WTC11 (cell line): ENCODE data around the gene TCN1. TPM values are rescaled to one million over a fixed set of nuclear protein-coding genes. Genes with fewer than 3 reads are reported as not detected.

Source experiments
- ATAC-seq: fragments of 200-7000 bp; cut with Tn5 transposase; 2 replicates; pipeline ENCODE4 v1.10.0; 2021; ENCODE audit warnings: mild to moderate bottlenecking, moderate library complexity
- CTCF ChIA-PET: fragments of 300-600 bp; sonication (Branson Sonifier 250); formaldehyde crosslinking; loops from one replicate; lab custom pipeline; 2021; ENCODE audit warnings: antibody characterized with exemption; lab: Charles Lee
- POLR2A ChIA-PET: fragments of 350-600 bp; sonication (Branson Sonifier 250); formaldehyde crosslinking; loops from one replicate; lab custom pipeline; 2021; ENCODE audit warnings: antibody characterized with exemption; lab: Charles Lee
- DNase-seq: peaks from one replicate; pipeline ENCODE4 v3.0.0; 2021; ENCODE audit warnings: low spot score
- H3K27ac Mint-ChIP-seq: 2 replicates; pipeline ENCODE4 v1.8.0; 2021; ENCODE audit warnings: mixed read lengths
- H3K27me3 Mint-ChIP-seq: 2 replicates; pipeline ENCODE4 v1.8.0; 2021; ENCODE audit warnings: low read depth, mild to moderate bottlenecking, moderate library complexity, mixed read lengths
- H3K36me3 Mint-ChIP-seq: 2 replicates; pipeline ENCODE4 v1.8.0; 2021; ENCODE audit warnings: mixed read lengths
- H3K4me1 Mint-ChIP-seq: 2 replicates; pipeline ENCODE4 v1.8.0; 2022; ENCODE audit warnings: mixed read lengths
- H3K4me3 Mint-ChIP-seq: 2 replicates; pipeline ENCODE4 v1.8.0; 2021; ENCODE audit warnings: mild to moderate bottlenecking, moderate library complexity, mixed read lengths
- H3K9me3 Mint-ChIP-seq: 2 replicates; pipeline ENCODE4 v1.8.0; 2021; ENCODE audit warnings: mixed read lengths
- ETV6 ChIP-seq: sonication (generic); formaldehyde crosslinking; IDR thresholded peaks from 2 replicates; pipeline ENCODE4 v1.8.1; 2022; ENCODE audit warnings: mild to moderate bottlenecking, missing genetic modification reagents
- MYBL2 ChIP-seq: sonication (generic); formaldehyde crosslinking; IDR thresholded peaks from 2 replicates; pipeline ENCODE4 v1.8.1; 2023; ENCODE audit warnings: mild to moderate bottlenecking, moderate library complexity, missing genetic modification reagents
- SOX15 ChIP-seq: fragments of 250-450 bp; sonication (Bioruptor Pico); IDR thresholded peaks from 2 replicates; pipeline ENCODE4 v1.9.0; 2021; ENCODE audit warnings: mild to moderate bottlenecking
- TEAD1 ChIP-seq: sonication (generic); formaldehyde crosslinking; IDR thresholded peaks from 2 replicates; pipeline ENCODE4 v1.8.0; 2022; ENCODE audit warnings: mild to moderate bottlenecking, missing genetic modification reagents
- TEAD4 ChIP-seq: sonication (generic); formaldehyde crosslinking; IDR thresholded peaks from 2 replicates; pipeline ENCODE4 v1.8.0; 2022; ENCODE audit warnings: mild to moderate bottlenecking, missing genetic modification reagents
- TP53 ChIP-seq: sonication (generic); formaldehyde crosslinking; IDR thresholded peaks from 2 replicates; pipeline ENCODE4 v1.8.1; 2023; ENCODE audit warnings: mild to moderate bottlenecking, missing genetic modification reagents
- ZNF219 ChIP-seq: sonication (generic); formaldehyde crosslinking; IDR thresholded peaks from 2 replicates; pipeline ENCODE4 v1.8.0; 2023; ENCODE audit warnings: missing genetic modification reagents, mild to moderate bottlenecking, borderline replicate concordance
- ZNF423 ChIP-seq: fragments of 250-450 bp; sonication (Bioruptor Pico); IDR thresholded peaks from 2 replicates; pipeline ENCODE4 v2.1.2; 2022; ENCODE audit warnings: mild to moderate bottlenecking, moderate library complexity
- total RNA-seq: library from RNA; stranded (reverse); gene quantifications from 3 replicates; pipeline ENCODE4 v1.2.3, GENCODE V29; 2021
- TF ChIP-seq, protein P1 (sequence below): fragments of 250-450 bp; sonication (Bioruptor Pico); IDR thresholded peaks from 2 replicates; pipeline ENCODE4 v1.8.0; 2021; ENCODE audit warnings: mild to moderate bottlenecking
- TF ChIP-seq, protein P2 (sequence below): sonication (generic); formaldehyde crosslinking; conservative IDR thresholded peaks from 2 replicates; pipeline ENCODE4 v1.8.1; 2023; ENCODE audit warnings: mild to moderate bottlenecking, low read depth, missing genetic modification reagents, moderate library complexity
- TF ChIP-seq, protein P3 (sequence below): sonication (generic); formaldehyde crosslinking; IDR thresholded peaks from 2 replicates; pipeline ENCODE4 v1.8.0; 2023; ENCODE audit warnings: missing genetic modification reagents
- TF ChIP-seq, protein P4 (sequence below): fragments of 250-450 bp; sonication (Bioruptor Pico); IDR thresholded peaks from 2 replicates; pipeline ENCODE4 v1.9.0; 2021; ENCODE audit warnings: mild to moderate bottlenecking
- TF ChIP-seq, protein P5 (sequence below): sonication (generic); formaldehyde crosslinking; IDR thresholded peaks from 2 replicates; pipeline ENCODE4 v1.8.0; 2022; ENCODE audit warnings: mild to moderate bottlenecking, missing genetic modification reagents
- TF ChIP-seq, protein P6 (sequence below): sonication (generic); formaldehyde crosslinking; IDR thresholded peaks from 2 replicates; pipeline ENCODE4 v1.8.1; 2022; ENCODE audit warnings: mild to moderate bottlenecking, moderate library complexity, missing genetic modification reagents
- TF ChIP-seq, protein P7 (sequence below): sonication (generic); formaldehyde crosslinking; IDR thresholded peaks from 2 replicates; pipeline ENCODE4 v1.8.0; 2022; ENCODE audit warnings: mild to moderate bottlenecking, missing genetic modification reagents
- TF ChIP-seq, protein P8 (sequence below): fragments of 250-450 bp; sonication (Bioruptor Pico); IDR thresholded peaks from 2 replicates; pipeline ENCODE4 v1.9.0; 2021; ENCODE audit warnings: mild to moderate bottlenecking
- TF ChIP-seq, protein P9 (sequence below): sonication (generic); formaldehyde crosslinking; IDR thresholded peaks from 2 replicates; pipeline ENCODE4 v1.8.1; 2023; ENCODE audit warnings: mild to moderate bottlenecking, missing genetic modification reagents

The TCN1 gene
- total RNA-seq, 1 experiment from 2014 or later: not detected

DNA sequence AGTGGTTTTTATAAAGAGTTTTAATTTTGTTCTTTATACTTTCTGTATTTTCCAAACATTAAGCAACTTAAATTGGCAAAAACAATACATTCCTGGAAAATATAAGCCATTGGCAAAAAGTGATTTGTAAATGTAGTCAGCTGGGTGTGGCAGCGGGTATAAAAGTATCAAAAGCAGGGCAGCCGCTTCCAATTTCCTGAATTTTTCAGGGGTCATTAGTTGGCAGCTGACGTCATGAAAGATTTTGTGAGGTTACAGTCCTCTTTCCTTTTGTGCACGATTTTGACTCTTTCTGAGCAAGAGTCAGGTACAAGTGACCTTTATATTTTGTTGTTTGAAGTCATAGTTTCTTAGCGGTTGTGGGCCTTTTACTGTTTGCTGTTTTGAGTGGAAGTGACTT is 12.3 kb upstream of the TCN1 start, which contains the start of gene OOSP3:
TSS of gene OOSP3 (plus strand) at position 208 of the 400 bp plus-strand sequence. CDS start at position 235, 27 bp downstream.
- H3K4me3 Mint-ChIP-seq: no peak within 1 kb of the TSS; the same call in none of the 2 replicates
- H3K4me1 Mint-ChIP-seq: peaks cover 23% of the 10 kb centered on the region
- ChIA-PET CTCF (no interaction called here), POLR2A (no interaction called here)
- no peaks in the 10 kb centered on the region for H3K27me3 Mint-ChIP-seq
- H3K9me3 Mint-ChIP-seq: no peaks in the 10 kb centered on the region
- no peaks in the 10 kb centered on the region for H3K36me3 Mint-ChIP-seq
- DNase-seq (no peak), ATAC-seq (no peak)
- H3K27ac Mint-ChIP-seq: peak within 1 kb of the TSS; percentile 86; the same call in 1 of the 2 replicates
- TF ChIP-seq ZNF219 (CRISPR knock-in tag) (no peak), MYBL2 (CRISPR knock-in tag) (no peak)
- TF ChIP-seq, protein P1, sequence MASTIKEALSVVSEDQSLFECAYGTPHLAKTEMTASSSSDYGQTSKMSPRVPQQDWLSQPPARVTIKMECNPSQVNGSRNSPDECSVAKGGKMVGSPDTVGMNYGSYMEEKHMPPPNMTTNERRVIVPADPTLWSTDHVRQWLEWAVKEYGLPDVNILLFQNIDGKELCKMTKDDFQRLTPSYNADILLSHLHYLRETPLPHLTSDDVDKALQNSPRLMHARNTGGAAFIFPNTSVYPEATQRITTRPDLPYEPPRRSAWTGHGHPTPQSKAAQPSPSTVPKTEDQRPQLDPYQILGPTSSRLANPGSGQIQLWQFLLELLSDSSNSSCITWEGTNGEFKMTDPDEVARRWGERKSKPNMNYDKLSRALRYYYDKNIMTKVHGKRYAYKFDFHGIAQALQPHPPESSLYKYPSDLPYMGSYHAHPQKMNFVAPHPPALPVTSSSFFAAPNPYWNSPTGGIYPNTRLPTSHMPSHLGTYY (CRISPR knock-in tag): no peak

DNA sequence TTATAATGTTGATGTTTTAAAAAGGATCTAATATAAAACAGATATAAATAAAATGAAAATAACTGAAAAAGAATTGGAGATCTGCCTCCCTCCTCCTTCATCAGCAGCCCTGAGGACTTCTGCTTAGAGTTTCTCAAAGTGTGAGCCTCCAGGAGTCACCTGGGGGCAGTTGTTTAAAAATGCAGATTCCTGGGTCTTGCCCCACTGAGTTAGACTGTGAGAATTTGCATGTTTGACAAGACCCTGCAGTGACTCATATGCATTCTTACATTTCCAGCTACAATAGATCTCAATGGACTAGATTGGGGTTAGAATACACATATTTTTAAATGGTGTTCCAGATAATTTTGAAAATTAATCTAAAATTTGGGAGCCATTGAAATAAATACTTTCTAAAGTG is 11.5 kb upstream of the TCN1 start:
- Mint-ChIP-seq H3K4me3 (no peak overlapping the region; the same call in 1 of the 2 replicates), H3K27ac (no peak overlapping the region), H3K9me3 (no peaks in the 10 kb centered on the region), H3K27me3 (no peaks in the 10 kb centered on the region), H3K4me1 (peaks cover 26% of the 10 kb centered on the region), H3K36me3 (no peaks in the 10 kb centered on the region)
- peak; percentile 43; the same call in 1 of the 2 replicates for ATAC-seq
- no peak for TF ChIP-seq TP53 (CRISPR knock-in tag)
- TF ChIP-seq ZNF423 (CRISPR knock-in tag): no peak
- TF ChIP-seq ZNF219 (CRISPR knock-in tag): no peak
- TF ChIP-seq ETV6 (CRISPR knock-in tag): no peak
- TF ChIP-seq, protein P2, sequence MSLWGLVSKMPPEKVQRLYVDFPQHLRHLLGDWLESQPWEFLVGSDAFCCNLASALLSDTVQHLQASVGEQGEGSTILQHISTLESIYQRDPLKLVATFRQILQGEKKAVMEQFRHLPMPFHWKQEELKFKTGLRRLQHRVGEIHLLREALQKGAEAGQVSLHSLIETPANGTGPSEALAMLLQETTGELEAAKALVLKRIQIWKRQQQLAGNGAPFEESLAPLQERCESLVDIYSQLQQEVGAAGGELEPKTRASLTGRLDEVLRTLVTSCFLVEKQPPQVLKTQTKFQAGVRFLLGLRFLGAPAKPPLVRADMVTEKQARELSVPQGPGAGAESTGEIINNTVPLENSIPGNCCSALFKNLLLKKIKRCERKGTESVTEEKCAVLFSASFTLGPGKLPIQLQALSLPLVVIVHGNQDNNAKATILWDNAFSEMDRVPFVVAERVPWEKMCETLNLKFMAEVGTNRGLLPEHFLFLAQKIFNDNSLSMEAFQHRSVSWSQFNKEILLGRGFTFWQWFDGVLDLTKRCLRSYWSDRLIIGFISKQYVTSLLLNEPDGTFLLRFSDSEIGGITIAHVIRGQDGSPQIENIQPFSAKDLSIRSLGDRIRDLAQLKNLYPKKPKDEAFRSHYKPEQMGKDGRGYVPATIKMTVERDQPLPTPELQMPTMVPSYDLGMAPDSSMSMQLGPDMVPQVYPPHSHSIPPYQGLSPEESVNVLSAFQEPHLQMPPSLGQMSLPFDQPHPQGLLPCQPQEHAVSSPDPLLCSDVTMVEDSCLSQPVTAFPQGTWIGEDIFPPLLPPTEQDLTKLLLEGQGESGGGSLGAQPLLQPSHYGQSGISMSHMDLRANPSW (CRISPR knock-in tag): no peak
- TF ChIP-seq, protein P3, sequence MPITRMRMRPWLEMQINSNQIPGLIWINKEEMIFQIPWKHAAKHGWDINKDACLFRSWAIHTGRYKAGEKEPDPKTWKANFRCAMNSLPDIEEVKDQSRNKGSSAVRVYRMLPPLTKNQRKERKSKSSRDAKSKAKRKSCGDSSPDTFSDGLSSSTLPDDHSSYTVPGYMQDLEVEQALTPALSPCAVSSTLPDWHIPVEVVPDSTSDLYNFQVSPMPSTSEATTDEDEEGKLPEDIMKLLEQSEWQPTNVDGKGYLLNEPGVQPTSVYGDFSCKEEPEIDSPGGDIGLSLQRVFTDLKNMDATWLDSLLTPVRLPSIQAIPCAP (CRISPR knock-in tag): no peak
- CTCF ChIA-PET: no interaction called here
- POLR2A ChIA-PET: no interaction called here
- no peak for DNase-seq

DNA sequence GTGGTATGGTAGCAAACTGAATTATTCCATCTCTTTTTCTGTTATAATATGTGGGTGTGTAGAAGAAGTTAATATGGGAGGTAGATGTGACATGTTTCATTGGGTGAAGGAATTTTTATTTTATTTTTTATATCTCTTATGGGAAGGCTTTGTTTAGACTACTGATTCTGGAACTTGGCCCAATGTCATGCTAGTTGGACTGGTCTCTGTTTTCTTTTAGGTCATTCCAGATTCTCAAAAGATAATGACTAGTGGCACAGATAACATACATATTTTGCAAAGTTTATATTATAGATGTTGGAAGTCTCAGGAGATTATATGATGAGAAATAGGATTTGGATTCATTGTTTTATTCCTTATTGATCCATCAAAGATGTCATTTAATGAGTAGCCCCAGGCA is 11.0 kb upstream of the TCN1 start:
- ATAC-seq: no peak
- ChIA-PET POLR2A (no interaction called here), CTCF (no interaction called here)
- Mint-ChIP-seq H3K4me3 (no peak overlapping the region), H3K4me1 (peaks cover 31% of the 10 kb centered on the region), H3K27me3 (no peaks in the 10 kb centered on the region), H3K27ac (no peak overlapping the region), H3K36me3 (no peaks in the 10 kb centered on the region), H3K9me3 (no peaks in the 10 kb centered on the region)
- no peak for DNase-seq
- TF ChIP-seq, protein P4, sequence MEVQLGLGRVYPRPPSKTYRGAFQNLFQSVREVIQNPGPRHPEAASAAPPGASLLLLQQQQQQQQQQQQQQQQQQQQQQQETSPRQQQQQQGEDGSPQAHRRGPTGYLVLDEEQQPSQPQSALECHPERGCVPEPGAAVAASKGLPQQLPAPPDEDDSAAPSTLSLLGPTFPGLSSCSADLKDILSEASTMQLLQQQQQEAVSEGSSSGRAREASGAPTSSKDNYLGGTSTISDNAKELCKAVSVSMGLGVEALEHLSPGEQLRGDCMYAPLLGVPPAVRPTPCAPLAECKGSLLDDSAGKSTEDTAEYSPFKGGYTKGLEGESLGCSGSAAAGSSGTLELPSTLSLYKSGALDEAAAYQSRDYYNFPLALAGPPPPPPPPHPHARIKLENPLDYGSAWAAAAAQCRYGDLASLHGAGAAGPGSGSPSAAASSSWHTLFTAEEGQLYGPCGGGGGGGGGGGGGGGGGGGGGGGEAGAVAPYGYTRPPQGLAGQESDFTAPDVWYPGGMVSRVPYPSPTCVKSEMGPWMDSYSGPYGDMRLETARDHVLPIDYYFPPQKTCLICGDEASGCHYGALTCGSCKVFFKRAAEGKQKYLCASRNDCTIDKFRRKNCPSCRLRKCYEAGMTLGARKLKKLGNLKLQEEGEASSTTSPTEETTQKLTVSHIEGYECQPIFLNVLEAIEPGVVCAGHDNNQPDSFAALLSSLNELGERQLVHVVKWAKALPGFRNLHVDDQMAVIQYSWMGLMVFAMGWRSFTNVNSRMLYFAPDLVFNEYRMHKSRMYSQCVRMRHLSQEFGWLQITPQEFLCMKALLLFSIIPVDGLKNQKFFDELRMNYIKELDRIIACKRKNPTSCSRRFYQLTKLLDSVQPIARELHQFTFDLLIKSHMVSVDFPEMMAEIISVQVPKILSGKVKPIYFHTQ (CRISPR knock-in tag): no peak
- TF ChIP-seq, protein P5, sequence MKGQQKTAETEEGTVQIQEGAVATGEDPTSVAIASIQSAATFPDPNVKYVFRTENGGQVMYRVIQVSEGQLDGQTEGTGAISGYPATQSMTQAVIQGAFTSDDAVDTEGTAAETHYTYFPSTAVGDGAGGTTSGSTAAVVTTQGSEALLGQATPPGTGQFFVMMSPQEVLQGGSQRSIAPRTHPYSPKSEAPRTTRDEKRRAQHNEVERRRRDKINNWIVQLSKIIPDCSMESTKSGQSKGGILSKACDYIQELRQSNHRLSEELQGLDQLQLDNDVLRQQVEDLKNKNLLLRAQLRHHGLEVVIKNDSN (CRISPR knock-in tag): no peak
- TF ChIP-seq, protein P6, sequence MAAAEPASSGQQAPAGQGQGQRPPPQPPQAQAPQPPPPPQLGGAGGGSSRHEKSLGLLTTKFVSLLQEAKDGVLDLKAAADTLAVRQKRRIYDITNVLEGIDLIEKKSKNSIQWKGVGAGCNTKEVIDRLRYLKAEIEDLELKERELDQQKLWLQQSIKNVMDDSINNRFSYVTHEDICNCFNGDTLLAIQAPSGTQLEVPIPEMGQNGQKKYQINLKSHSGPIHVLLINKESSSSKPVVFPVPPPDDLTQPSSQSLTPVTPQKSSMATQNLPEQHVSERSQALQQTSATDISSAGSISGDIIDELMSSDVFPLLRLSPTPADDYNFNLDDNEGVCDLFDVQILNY (CRISPR knock-in tag): no peak
- TF ChIP-seq TEAD1 (CRISPR knock-in tag) (no peak), SOX15 (CRISPR knock-in tag) (no peak), TEAD4 (CRISPR knock-in tag) (no peak)
- TF ChIP-seq, protein P3 (CRISPR knock-in tag): no peak
- TF ChIP-seq, protein P7, sequence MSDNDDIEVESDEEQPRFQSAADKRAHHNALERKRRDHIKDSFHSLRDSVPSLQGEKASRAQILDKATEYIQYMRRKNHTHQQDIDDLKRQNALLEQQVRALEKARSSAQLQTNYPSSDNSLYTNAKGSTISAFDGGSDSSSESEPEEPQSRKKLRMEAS (CRISPR knock-in tag): no peak
- TF ChIP-seq, protein P8, sequence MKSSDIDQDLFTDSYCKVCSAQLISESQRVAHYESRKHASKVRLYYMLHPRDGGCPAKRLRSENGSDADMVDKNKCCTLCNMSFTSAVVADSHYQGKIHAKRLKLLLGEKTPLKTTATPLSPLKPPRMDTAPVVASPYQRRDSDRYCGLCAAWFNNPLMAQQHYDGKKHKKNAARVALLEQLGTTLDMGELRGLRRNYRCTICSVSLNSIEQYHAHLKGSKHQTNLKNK (CRISPR knock-in tag): no peak
- TF ChIP-seq, protein P9, sequence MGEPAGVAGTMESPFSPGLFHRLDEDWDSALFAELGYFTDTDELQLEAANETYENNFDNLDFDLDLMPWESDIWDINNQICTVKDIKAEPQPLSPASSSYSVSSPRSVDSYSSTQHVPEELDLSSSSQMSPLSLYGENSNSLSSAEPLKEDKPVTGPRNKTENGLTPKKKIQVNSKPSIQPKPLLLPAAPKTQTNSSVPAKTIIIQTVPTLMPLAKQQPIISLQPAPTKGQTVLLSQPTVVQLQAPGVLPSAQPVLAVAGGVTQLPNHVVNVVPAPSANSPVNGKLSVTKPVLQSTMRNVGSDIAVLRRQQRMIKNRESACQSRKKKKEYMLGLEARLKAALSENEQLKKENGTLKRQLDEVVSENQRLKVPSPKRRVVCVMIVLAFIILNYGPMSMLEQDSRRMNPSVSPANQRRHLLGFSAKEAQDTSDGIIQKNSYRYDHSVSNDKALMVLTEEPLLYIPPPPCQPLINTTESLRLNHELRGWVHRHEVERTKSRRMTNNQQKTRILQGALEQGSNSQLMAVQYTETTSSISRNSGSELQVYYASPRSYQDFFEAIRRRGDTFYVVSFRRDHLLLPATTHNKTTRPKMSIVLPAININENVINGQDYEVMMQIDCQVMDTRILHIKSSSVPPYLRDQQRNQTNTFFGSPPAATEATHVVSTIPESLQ (CRISPR knock-in tag): no peak
